Activated naive CD8-positive, alpha-beta T cell treated with anti-CD3 and anti-CD28 coated beads, Interleukin-2, amount 50 U/mL, for 16 hours (primary cell): ENCODE data around the gene AP4E1.
"Not testable (repeated sequence)": the region's sequence is repeated elsewhere in the genome, so short reads cannot be mapped to it uniquely, and the experiment has no call there.

Experiments
- DNase-seq: peaks from one replicate; pipeline ENCODE4 v3.0.0-alpha.2; 2020; ENCODE audit warnings: low read depth, low spot score

The AP4E1 gene

GRCh38 chr15:50888054-50888453, 20.4 kb upstream of the AP4E1 start:
- no peak for DNase-seq

GRCh38 chr15:50889589-50889988, 18.9 kb upstream of the AP4E1 start:
- no peak for DNase-seq

- DNase-seq: no peak
These were observed 17.7 kb upstream of the AP4E1 start for GRCh38 chr15:50890751-50891150.

GRCh38 chr15:50891159-50891558, 17.3 kb upstream of the AP4E1 start:
- DNase-seq: no peak

GRCh38 chr15:50893976-50894375, 14.5 kb upstream of the AP4E1 start:
- DNase-seq: no peak

- DNase-seq: not testable (repeated sequence)
These were observed 7.1 kb upstream of the AP4E1 start for GRCh38 chr15:50901390-50901789.

- no peak for DNase-seq
These were observed 4.3 kb upstream of the AP4E1 start for GRCh38 chr15:50904211-50904610.

- no peak for DNase-seq
These were observed 3.4 kb upstream of the AP4E1 start for GRCh38 chr15:50905055-50905454.

- DNase-seq: peak; percentile 49
These were observed 1.4 kb upstream of the AP4E1 start for GRCh38 chr15:50906954-50907600.

GRCh38 chr15:50907601-50908208, 778 bp upstream of the AP4E1 start:
- peak; percentile 3 for DNase-seq

GRCh38 chr15:50909010-50909317, 481 bp downstream of the AP4E1 start:
- DNase-seq: no peak

- not testable (repeated sequence) for DNase-seq
These were observed 1.9 kb downstream of the AP4E1 start for GRCh38 chr15:50910426-50910795.

- DNase-seq: no peak
These were observed 2.5 kb downstream of the AP4E1 start for GRCh38 chr15:50911001-50911400.

GRCh38 chr15:50911621-50912020, 3.1 kb downstream of the AP4E1 start:
- no peak for DNase-seq

- DNase-seq: no peak
These were observed 7.9 kb downstream of the AP4E1 start for GRCh38 chr15:50916400-50916799.

- DNase-seq: not testable (repeated sequence)
These were observed 10.9 kb downstream of the AP4E1 start for GRCh38 chr15:50919359-50919758.

GRCh38 chr15:50925281-50925680, 16.8 kb downstream of the AP4E1 start:
- DNase-seq: no peak

GRCh38 chr15:50929062-50929461, 20.6 kb downstream of the AP4E1 start:
- no peak for DNase-seq

- no peak for DNase-seq
These were observed 22.3 kb downstream of the AP4E1 start for GRCh38 chr15:50930792-50931191.

- DNase-seq: no peak
These were observed 24.9 kb downstream of the AP4E1 start for GRCh38 chr15:50933341-50933740.

GRCh38 chr15:50938525-50938924, 30.0 kb downstream of the AP4E1 start:
- no peak for DNase-seq

GRCh38 chr15:50939911-50940310, 31.4 kb downstream of the AP4E1 start:
- DNase-seq: no peak

- no peak for DNase-seq
These were observed 32.0 kb downstream of the AP4E1 start for GRCh38 chr15:50940506-50940905.

GRCh38 chr15:50943638-50944037, 35.2 kb downstream of the AP4E1 start:
- no peak for DNase-seq
